ENCODE results near the gene SPINT2.

DNA sequence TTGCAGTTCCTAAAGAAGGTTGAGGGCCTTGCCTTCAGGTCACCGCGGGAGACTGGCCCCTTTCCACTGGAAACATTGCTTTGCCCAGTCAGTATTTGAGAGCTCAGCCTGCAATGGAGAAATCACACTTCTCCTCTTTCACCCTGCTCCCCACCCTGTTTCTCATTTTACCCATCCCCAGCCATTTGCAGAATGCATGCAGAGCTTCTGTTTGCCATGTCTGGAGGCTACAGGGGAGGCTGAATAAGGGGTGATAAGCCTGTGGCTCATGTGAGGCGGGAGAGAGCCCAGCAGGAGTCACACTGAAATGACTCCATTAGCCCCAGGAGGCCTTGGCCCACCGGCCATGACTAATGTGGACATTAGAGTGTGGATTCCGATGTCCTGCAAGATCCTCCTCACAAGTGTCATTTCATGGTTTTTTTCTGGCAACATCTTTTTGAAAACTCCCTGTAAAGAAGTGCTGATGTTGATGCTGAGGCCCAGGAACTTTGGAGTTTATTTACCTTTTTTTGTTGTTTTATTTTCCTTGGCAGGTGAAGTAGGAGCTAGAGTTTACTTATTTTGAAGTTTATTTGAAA, 6.3 kb downstream of the SPINT2 start:
- TF ChIP-seq, protein P1, sequence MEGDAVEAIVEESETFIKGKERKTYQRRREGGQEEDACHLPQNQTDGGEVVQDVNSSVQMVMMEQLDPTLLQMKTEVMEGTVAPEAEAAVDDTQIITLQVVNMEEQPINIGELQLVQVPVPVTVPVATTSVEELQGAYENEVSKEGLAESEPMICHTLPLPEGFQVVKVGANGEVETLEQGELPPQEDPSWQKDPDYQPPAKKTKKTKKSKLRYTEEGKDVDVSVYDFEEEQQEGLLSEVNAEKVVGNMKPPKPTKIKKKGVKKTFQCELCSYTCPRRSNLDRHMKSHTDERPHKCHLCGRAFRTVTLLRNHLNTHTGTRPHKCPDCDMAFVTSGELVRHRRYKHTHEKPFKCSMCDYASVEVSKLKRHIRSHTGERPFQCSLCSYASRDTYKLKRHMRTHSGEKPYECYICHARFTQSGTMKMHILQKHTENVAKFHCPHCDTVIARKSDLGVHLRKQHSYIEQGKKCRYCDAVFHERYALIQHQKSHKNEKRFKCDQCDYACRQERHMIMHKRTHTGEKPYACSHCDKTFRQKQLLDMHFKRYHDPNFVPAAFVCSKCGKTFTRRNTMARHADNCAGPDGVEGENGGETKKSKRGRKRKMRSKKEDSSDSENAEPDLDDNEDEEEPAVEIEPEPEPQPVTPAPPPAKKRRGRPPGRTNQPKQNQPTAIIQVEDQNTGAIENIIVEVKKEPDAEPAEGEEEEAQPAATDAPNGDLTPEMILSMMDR (IDR thresholded peaks at IDR 0.05): no peak
- no peak for TF ChIP-seq EZH2 (IDR thresholded peaks at IDR 0.05; ENCODE audit: borderline replicate concordance, insufficient read depth, low read depth, low read length, poor library complexity, severe bottlenecking)

All from B cell (primary cell).